Loucy (cell line): Measurements from ENCODE around the gene ASIC2.

ENCODE experiments used
- H2AFZ ChIP-seq: fragments of 200-600 bp; sonication (generic); 2 replicates; pipeline ENCODE4 v1.6.0; 2016; ENCODE audit warnings: antibody characterized with exemption, mild to moderate bottlenecking, low read length, moderate library complexity
- H3F3A ChIP-seq: fragments of 200-600 bp; 2 replicates; pipeline ENCODE4 v1.6.0; 2016; ENCODE audit warnings: antibody characterized with exemption, low read depth, mild to moderate bottlenecking
- H3K27me3 ChIP-seq: fragments of 200-600 bp; sonication (generic); 2 replicates; pipeline ENCODE4 v1.6.1; 2014; ENCODE audit warnings: low read length, mild to moderate bottlenecking; ENCODE audit not compliant: insufficient read depth, poor library complexity, severe bottlenecking
- H3K36me3 ChIP-seq: fragments of 200-600 bp; sonication (generic); 2 replicates; pipeline ENCODE4 v1.6.1; 2016; ENCODE audit warnings: low read length; ENCODE audit not compliant: insufficient read depth
- H3K4me1 ChIP-seq: fragments of 200-600 bp; sonication (generic); 2 replicates; pipeline ENCODE4 v1.5.1; 2014; ENCODE audit warnings: low read length, mild to moderate bottlenecking; ENCODE audit not compliant: insufficient read depth, poor library complexity, severe bottlenecking
- H3K4me2 ChIP-seq: fragments of 200-600 bp; sonication (generic); 2 replicates; pipeline ENCODE4 v1.6.0; 2014; ENCODE audit warnings: antibody characterized with exemption, low read length, low read depth, mild to moderate bottlenecking; ENCODE audit not compliant: poor library complexity, severe bottlenecking
- H3K4me3 ChIP-seq: fragments of 200-600 bp; sonication (generic); 2 replicates; pipeline ENCODE4 v1.5.1; 2014; ENCODE audit warnings: low read length, mild to moderate bottlenecking, mixed read lengths; ENCODE audit not compliant: poor library complexity, severe bottlenecking
- H3K79me2 ChIP-seq: fragments of 200-600 bp; sonication (generic); 2 replicates; pipeline ENCODE4 v1.6.1; 2014; ENCODE audit warnings: low read length; ENCODE audit not compliant: insufficient read depth
- H3K9ac ChIP-seq: fragments of 200-600 bp; sonication (generic); 2 replicates; pipeline ENCODE4 v1.6.0; 2014; ENCODE audit warnings: mild to moderate bottlenecking, low read depth, low read length, moderate library complexity; ENCODE audit not compliant: poor library complexity, severe bottlenecking
- H3K9me2 ChIP-seq: fragments of 200-600 bp; sonication (generic); replicated peaks from 2 replicates; pipeline ENCODE4 v1.6.1; 2016; ENCODE audit warnings: low read depth, low read length, mixed read lengths
- H3K9me3 ChIP-seq: fragments of 200-600 bp; sonication (generic); 2 replicates; pipeline ENCODE4 v1.6.1; 2014; ENCODE audit warnings: mild to moderate bottlenecking, antibody characterized with exemption, low read length, low read depth; ENCODE audit not compliant: insufficient read depth
- H4K20me1 ChIP-seq: fragments of 200-600 bp; sonication (generic); 2 replicates; pipeline ENCODE4 v1.6.0; 2014; ENCODE audit warnings: antibody characterized with exemption, low read length, mild to moderate bottlenecking; ENCODE audit not compliant: insufficient read depth, poor library complexity, severe bottlenecking
- EZH2phosphoT487 ChIP-seq: fragments of 200-600 bp; IDR thresholded peaks from 2 replicates; pipeline ENCODE4 v1.6.1; 2018; ENCODE audit warnings: antibody characterized with exemption, mild to moderate bottlenecking, moderate library complexity, borderline replicate concordance
- TF ChIP-seq, protein P1 (sequence below): fragments of 200-600 bp; sonication (generic); conservative IDR thresholded peaks from 2 replicates; pipeline ENCODE4 v1.5.1; 2014; ENCODE audit warnings: mild to moderate bottlenecking, antibody characterized with exemption, low read length

ASIC2 gene

DNA sequence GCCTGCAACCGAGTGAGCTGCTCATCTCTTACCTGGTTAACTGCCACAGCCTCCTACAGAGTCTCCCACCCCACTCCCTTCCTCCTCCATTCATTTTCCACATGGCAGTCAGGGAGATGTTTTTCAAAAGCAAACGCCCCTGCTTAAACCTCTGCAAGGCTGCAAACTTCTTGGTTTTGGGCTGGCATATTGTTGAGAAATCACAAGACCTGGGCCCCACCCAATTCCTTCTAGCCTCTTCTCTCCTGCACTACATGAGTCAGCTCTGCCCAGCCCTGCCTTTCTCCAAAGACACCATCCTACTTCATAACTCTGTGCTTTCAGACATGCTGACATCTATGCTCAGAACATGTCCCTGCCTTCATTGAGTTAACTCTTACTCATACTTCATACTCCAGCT is 165.4 kb downstream of the ASIC2 start:
- TF ChIP-seq, protein P1, sequence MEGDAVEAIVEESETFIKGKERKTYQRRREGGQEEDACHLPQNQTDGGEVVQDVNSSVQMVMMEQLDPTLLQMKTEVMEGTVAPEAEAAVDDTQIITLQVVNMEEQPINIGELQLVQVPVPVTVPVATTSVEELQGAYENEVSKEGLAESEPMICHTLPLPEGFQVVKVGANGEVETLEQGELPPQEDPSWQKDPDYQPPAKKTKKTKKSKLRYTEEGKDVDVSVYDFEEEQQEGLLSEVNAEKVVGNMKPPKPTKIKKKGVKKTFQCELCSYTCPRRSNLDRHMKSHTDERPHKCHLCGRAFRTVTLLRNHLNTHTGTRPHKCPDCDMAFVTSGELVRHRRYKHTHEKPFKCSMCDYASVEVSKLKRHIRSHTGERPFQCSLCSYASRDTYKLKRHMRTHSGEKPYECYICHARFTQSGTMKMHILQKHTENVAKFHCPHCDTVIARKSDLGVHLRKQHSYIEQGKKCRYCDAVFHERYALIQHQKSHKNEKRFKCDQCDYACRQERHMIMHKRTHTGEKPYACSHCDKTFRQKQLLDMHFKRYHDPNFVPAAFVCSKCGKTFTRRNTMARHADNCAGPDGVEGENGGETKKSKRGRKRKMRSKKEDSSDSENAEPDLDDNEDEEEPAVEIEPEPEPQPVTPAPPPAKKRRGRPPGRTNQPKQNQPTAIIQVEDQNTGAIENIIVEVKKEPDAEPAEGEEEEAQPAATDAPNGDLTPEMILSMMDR, result no peak
- TF ChIP-seq EZH2phosphoT487, result no peak
- H3K27me3 ChIP-seq, result no peaks in the 10 kb centered on the region
- H3K79me2 ChIP-seq, result no peaks in the 10 kb centered on the region
- no peak overlapping the region for H3K4me3 ChIP-seq
- no peak overlapping the region for H3K4me2 ChIP-seq
- no peaks in the 10 kb centered on the region for H3K4me1 ChIP-seq
- no peaks in the 10 kb centered on the region for H3F3A ChIP-seq
- no peaks in the 10 kb centered on the region for H4K20me1 ChIP-seq
- H3K9ac ChIP-seq, result no peak overlapping the region
- no peaks in the 10 kb centered on the region for H3K36me3 ChIP-seq
- no peaks in the 10 kb centered on the region for H3K9me3 ChIP-seq
- no peaks in the 10 kb centered on the region for H3K9me2 ChIP-seq
- no peak overlapping the region for H2AFZ ChIP-seq

DNA sequence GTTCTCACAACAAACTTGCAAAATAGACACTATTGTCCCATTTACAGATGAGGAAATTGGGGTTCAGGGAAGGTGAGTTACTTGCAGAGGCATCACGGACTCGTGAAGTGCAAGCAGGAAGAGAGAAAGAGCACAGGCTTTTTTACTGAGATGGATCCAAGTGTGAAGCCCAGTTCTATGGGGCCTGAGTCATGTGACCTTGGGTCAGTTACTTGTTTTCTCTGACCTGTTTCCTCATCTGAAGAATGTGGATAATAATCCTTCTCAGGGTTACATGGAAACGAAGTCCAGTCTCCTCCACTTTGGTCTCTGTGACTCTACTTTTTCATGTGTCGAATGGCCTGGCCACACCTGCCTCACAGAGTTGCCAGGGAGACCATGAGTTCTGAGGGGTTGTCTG is 167.0 kb downstream of the ASIC2 start:
- H3K27me3 ChIP-seq, result no peaks in the 10 kb centered on the region
- no peak overlapping the region for H3K4me2 ChIP-seq
- no peak overlapping the region for H2AFZ ChIP-seq
- no peaks in the 10 kb centered on the region for H3K4me1 ChIP-seq
- TF ChIP-seq, protein P1, result no peak
- TF ChIP-seq EZH2phosphoT487, result no peak
- H3K79me2 ChIP-seq, result no peaks in the 10 kb centered on the region
- H3K36me3 ChIP-seq, result no peaks in the 10 kb centered on the region
- no peak overlapping the region for H3K9ac ChIP-seq
- H3K9me2 ChIP-seq, result no peaks in the 10 kb centered on the region
- H3K4me3 ChIP-seq, result no peak overlapping the region
- no peaks in the 10 kb centered on the region for H4K20me1 ChIP-seq
- H3K9me3 ChIP-seq, result no peaks in the 10 kb centered on the region
- no peaks in the 10 kb centered on the region for H3F3A ChIP-seq

DNA sequence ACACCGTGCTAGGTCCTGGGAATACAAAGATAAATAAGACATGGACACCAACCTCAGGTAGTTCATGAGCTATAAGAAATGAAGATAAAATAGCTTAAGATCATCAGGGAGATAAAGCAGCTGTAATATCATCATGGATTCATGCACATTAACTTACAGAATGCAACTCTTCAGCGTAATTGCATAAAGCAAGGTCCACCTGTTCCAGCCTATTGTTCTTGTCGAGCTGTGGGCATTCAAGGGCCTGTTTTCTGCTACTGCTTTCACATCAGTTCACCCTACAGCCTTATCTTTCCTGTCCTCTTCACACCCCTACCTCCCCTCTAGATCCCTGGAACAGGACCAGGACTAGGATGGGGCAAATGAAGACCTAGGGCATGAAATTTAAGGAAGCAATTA is 167.5 kb downstream of the ASIC2 start:
- Histone ChIP-seq H2AFZ (no peak overlapping the region), H4K20me1 (no peaks in the 10 kb centered on the region), H3F3A (no peaks in the 10 kb centered on the region), H3K9ac (no peak overlapping the region), H3K27me3 (no peaks in the 10 kb centered on the region), H3K36me3 (no peaks in the 10 kb centered on the region), H3K9me2 (no peaks in the 10 kb centered on the region), H3K4me3 (no peak overlapping the region), H3K4me1 (no peaks in the 10 kb centered on the region), H3K79me2 (no peaks in the 10 kb centered on the region), H3K9me3 (no peaks in the 10 kb centered on the region), H3K4me2 (no peak overlapping the region)
- TF ChIP-seq EZH2phosphoT487, result no peak
- TF ChIP-seq, protein P1, result no peak
